Stimulated activated CD8-positive, alpha-beta memory T cell treated with anti-CD3 and anti-CD28 coated beads, Interleukin-7, amount 100 ng/mL, for 4 hours (primary cell): ENCODE measurements around the gene ROBO2.

ENCODE experiments used
- DNase-seq, 2 donors: peaks; one replicate each; pipeline ENCODE4 v3.0.0-alpha.2; 2020; ENCODE audit warnings: low read depth in 2 of 2

ROBO2 gene

DNA sequence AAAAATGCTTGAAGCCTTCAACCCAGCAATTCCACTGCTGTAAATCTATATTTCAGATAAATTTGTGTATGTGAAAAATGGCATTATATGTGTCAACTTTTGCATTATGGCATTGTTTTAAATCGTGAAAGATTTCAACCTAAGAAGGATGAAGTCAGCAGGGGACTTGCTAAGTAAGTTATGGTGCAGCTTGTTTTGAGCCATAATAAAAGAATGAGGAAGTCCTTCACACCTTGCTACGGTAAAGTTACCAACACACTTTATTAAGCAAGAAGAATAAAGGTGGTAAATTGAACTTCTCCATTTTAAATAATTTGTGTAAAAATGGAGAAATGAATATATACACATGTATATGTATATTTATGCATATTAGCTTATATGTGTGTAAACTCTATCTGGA is 371.4 kb downstream of the ROBO2 start:
- DNase-seq: no peak

DNA sequence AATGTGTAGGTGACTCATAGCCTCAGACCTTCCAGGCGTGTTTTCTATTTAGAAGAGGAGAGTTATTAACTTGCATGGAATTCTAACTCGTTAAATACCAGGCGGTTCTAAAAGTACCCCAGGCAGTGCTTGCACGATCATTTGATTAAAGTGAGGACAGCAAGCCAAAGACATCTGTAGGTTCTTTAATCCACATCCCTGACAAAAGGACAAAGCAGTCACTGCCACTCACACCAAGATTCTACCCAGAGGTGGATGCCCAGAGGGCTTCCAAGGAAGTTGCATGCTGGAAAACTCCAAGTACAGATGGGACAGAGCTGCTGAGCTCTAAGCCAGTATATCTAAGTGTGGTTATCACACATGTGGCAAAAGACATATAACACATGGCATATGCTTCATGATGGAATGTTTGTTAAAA is 372.1 kb downstream of the ROBO2 start:
- DNase-seq: no peak

DNA sequence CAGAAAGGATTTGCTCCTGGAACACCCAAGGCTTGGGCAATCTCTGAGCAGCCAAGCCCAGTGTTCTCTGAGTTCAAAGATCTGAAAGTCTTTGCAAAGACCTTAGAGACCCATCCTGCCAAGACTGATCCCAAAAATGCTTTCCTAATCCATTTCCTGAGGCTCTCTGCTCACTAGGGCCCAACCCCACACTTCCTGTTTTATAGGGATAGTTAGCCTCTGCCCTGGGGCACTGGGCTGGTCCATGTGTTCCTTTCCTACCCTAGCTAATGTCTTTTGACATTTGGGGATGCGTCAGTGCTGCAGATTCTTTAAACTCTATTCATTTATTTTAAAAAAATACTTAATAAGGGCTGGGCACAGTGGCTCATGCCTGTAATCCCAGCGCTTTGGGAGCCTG is 372.7 kb downstream of the ROBO2 start:
- no peak for DNase-seq

DNA sequence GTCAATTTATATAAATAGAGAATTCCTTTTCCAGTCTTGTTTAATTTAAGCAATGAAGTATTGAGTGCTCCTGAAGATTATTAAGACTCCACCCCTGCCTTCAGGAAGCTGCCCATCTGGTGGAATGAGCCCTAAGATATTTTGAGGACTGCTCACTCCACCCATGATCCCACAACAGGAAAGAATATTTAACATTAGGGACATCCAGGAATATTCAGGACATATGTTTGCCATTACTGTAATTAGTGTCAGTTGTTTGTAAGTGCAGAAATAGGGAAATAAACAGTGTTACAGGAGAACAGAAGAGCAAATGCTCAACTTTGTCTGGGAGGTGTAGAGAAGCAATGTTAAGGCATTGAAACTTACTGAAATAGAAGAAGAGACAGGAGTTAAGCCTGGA is 375.0 kb downstream of the ROBO2 start:
- no peak for DNase-seq

DNA sequence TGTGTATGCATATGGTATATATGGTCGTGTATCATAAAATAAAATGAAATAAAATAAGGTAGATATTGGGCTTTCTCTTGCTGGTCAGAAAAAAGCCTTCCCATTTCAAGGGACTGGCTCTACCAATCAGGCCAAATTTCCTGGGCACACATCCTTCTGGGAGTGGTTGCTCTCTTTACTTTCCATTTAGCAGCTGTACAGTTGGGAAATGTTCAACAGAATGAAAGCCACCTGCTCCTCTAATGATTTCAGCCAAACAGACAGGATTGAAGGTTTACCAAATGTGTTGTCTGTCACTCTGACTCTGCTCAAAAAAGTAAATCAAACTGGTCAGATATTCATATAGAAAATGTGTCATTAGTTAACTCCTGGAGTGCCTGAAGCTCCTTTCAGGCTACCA is 380.4 kb downstream of the ROBO2 start:
- no peak for DNase-seq

DNA sequence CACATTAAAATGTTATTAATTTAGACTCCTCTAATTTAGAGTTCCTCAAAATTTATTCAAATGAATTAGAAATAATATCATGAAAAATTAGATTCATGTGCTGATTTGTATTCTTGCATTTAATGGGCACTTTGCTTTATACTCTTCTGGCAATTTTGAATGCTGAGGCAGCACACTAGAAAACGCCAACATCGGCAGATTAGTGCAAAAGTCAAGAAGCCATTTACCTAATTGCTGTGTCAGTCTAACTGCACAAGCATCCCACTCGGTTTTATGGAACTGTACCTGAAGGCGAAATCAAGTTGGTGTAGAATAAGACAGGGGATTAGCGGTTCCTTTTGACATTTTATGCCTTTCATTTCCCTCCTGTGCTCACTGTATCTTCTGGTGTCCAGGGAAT is 382.0 kb downstream of the ROBO2 start:
- DNase-seq: no peak

DNA sequence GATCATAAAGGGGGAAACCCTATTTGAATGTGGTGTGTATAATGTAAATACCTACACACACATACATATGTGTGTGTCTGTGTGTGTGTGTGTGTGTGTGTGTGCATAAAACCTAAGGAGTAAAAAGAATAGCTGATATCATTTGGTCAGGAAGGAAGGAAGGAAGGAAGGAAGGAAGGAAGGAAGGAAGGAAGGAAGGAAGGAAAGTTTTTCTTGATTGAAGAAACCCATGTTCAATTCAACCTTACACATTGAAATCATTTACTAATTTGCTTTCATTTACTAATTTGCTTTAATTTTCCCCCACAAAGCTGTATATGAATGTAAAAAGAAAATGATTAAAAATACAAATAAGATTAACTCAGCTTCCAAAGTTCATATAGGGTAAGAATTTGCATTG is 386.6 kb downstream of the ROBO2 start:
- no peak for DNase-seq

DNA sequence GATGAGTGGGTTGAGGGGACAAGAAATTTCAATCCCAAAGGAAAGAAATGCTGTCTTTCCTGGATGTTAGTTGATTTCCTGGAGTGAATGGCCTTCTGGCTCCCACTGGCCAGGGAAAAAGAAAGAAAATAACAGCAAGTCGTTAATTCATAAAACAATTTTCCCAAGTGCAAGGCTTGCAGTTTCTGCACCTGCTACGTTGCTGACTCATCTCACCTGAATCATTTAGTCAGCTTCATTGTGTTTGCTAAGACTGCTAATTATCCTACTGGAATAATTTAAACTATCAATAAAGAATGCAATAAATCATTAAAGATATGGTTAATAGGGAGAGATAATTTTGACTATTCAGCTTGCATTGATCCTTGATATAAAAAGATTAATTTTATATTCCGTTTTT is 387.6 kb downstream of the ROBO2 start:
- no peak for DNase-seq

DNA sequence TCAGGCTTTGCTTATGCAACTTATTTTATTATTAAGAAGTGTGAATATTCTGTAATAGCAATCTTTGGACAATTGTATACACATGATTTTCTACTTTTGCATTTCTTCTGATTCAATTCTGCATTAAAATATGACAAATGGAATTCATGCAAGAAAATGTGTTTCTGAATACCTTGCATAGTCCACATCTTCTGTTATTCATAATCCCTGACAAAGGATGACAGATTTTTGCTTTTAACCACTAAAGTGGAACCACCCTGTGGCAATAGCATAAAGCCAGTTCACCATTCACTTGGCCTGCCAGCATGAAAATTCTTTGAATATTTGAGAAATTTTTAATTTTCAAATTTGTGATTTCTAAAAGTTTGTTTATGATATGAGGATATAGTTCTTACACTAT is 397.0 kb downstream of the ROBO2 start:
- no peak for DNase-seq

DNA sequence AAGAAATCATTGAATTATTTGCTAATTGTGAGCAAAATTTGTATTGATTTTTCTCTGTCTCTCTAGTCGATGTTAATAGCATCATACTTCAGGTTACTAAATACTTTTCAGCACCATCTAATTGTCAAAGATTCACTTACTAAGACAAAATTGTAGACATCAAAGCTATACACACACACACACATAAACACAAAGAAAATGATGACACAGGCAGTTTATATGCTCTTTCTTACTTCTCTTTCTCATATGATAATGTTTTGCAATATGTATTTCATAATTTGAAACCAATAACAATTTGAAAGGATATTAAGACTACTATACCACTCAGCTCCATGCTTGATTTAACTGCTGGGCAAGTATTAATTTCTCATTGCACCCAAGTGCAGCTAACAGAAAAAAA is 406.2 kb downstream of the ROBO2 start:
- DNase-seq: no peak

DNA sequence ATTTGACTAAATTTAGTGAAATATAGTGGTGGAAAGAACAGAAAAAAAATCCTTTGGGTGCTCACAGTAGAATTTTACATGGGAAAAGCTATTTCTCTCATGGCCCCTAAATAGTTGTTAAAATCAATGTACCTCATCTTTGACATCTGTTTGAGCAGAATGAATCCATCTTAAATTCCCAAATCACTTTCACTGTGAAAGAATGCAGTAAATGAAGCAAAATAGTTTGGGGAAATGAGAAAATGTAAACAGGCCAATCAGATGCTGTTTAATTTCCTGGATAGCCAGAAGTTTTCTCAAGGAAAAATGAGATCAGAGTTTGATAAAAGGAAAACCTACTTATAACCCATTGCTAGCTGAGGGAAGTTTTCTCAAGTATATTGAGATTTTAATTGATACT is 406.9 kb downstream of the ROBO2 start:
- DNase-seq: no peak

DNA sequence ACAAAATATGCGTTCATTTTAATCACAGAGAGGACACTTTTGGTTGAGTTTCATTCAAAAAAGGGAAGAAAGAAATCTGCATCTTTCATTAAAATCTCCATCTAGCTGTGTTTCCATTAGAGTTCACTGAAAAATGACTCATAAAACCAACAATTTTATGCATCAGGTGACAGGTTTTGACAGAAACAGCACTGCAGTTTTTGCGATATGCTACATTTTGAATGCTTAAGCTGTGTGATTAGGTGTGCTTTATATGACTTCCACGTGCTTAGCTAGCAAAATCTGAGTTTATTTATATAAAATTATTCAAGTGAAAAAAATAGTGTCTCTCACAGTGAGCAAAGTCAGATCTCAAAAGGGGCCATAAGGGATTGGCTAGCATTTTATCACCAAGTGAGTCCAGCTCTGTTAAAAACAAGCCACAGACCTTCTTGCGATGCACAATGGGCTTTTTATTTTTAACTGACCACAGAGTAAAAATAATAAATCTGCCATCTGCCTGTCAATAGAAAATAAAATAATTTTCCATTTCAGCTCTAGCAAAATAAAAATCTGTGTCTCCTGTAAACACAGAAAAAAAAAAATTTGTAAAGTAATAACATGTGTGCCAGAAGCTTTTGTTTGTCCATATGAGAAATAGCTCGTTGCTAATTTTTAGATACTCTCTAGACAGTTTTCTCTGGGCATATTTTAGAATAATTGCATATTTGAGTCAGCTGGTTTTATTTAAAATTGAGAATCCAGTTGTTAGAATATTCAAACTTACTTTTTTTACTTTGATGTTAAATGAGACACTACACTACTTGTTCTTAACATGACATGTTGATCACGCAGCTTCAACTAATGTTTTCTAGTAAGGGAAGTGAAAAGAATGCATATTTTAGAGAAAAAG is 409.8 kb downstream of the ROBO2 start:
- DNase-seq: no peak

DNA sequence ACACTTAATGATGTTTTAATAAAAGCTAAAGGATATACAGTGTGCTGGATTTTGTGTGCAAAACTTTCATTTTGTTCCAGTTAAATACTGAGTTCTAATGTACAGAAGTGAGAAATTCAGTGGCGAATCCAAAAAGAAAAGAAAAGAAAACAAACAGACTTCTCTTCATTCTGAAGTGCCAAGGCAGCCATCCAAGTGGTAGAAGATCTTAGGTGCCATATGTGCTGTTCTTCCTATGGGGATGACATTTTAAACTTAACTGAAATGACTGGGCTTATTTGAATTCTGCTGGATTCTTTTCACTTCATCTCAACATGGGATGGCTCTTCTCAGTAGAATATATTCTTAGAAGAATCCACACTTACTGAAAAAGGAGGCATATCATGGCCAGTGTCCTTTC is 416.5 kb downstream of the ROBO2 start:
- DNase-seq: no peak

DNA sequence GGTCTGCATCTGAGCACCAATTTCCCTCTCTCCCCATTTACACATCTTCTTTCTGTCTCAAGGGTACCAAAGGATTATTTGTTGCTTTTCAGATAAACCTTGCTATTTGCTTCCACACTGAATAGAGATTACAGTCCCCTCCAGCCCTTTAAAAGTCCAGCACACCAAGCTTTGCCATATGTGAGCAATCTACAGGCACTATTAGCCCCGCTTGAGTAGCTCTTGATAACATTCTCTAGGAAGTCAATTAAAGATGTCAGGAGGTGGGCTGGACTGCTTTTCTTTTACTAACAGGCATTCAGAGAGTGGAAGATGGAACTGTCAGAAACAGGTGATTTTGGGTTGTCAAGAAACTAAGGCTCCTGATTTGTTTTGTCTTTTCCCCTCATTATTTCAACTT is 417.0 kb downstream of the ROBO2 start:
- DNase-seq: no peak

DNA sequence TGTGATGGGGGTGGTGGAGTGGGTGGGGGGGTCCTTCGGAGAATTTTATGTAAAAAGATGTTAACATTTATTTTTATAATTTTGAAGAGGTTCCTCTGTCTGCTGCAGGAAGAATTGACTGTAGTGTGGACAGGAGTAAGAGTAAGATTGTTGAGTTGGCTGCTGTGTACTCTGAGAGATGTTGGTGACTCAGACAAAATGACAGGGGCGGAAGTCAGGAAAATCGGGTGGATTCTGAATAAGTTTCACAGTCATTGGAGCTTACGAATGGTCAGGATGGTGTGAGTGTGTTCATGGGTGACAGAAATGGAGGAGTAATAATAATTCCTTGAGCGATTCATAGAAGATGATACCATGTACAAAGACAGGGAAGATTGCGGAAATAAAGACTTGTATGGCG is 420.0 kb downstream of the ROBO2 start:
- no peak for DNase-seq

DNA sequence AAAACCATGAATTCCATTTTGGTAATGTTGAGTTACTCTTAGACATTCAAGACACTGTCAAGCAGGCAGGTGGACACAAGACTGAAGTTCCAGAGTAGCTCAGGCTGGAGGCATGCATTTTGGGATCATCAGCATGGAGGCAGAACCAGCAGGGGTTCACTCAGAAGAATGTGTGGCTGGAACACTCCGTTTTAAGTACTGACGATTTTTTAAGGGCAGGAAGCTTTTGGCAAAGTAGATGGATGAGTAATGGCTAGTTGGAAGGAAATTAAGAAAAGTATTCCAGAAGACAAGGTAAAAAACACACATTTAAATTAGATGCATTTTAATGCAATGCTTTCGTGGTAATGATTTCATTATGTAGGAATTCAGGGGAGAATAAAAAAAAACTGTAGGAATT is 420.4 kb downstream of the ROBO2 start:
- DNase-seq: no peak

DNA sequence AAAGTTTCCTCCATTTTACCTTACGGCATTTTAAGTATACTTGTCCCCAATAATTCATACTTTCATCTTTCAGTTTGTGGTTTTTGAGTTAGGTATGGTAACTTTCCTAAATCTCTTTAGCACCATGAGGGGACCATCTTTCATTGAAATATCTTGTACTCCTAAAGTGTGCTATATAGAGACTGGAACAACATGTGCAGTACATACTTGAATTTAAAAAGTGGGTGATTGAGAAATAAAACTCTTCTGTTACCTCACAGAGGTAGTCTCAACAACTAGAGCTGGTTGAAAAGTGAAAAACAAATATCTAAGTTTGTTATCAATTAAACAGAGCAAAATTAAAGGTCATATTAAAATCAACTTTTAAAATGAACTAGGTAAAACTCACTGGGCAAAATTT is 423.1 kb downstream of the ROBO2 start:
- no peak for DNase-seq

DNA sequence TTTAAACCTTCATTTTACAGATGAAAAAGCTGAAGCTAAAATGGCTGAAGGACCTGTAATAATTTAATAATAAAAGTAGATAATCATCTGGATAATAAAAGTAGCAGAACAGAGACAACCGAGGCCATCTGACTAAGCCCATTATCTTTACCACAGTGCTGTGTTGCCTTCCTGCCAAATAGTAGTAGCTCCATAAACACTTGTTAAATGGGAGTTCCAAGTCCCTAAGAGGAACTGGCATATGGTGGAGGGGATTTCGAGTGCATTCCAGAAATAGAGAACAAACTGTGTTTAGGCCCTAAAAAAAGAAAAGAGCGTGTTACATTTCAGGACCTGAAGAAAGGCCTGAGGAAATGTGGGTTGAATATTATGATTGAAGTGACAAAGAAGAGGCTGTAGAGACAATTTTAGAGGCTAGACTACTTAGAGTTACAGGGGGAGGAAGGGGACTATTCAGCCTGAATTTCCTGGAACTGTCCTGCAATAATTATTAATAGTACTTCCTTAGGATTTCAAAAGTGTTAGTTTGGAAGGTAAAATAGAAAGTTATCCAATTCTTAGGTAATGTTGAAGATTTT is 424.3 kb downstream of the ROBO2 start:
- no peak for DNase-seq

DNA sequence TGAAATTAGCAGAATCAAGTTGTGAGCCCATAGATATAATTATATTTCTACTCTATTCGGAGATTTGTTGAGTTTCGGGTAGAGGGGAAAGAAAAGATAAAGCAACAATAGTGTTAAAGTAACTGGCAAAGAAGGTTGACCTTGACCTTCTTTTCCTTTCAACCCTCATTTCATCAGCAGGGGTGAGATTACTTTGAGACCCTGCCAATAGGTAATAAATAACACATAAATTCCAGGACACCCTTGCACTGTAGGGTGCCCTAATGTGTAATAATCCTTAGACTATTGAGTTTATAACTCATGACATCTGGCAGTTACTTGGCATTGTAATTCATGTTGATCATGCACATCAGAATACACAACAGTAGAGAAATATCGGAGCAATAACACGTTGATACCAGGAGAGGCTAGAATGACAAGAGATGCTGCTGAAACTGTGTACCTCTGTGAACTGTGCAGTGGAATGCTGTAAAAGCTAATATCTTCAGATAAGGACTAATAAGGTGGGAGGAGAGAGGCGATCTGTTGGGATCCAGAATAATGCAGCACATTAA is 426.7 kb downstream of the ROBO2 start:
- DNase-seq: no peak

DNA sequence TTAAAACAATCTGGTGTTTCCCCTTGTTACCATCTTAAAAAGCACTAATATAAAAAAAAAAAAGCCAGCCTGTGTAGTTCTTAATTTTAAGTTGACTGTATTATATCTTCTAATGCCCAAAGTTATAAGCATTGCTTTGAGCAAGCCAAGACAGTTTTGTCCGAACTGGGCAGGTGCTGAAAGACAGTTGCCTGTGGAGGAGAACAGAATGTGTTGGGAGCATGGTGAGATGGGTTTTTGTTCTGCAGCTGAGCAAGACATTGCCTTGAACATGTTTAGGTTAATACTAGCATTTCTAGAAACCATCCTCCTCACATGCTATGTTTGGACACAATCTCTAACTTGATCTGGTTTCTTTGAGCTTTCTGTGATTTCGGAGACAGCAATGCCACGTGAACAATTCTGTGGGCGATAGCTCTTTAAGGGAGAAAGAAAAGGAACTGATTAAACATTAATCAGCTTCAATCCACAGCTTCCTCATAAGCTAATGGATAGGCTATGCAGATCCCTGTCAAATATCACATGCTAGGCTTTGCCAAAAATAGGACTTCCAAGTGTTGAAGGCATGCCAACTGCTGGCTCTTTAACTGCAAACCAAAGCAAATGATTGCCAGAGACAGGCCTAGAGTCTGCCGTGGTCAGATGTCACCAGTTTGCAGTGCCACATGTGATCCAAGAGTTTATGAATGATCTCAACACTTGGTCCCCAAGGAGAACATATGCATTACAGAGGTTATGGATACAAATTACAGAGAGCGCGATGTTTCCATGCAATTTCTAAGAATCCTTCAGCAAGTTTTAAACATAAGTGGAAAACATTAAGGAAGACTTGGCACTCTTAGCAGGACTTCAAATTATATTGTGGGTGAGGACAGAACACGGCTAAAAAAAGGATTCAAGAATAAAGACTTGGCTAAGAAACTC is 428.1 kb downstream of the ROBO2 start:
- DNase-seq: no peak

DNA sequence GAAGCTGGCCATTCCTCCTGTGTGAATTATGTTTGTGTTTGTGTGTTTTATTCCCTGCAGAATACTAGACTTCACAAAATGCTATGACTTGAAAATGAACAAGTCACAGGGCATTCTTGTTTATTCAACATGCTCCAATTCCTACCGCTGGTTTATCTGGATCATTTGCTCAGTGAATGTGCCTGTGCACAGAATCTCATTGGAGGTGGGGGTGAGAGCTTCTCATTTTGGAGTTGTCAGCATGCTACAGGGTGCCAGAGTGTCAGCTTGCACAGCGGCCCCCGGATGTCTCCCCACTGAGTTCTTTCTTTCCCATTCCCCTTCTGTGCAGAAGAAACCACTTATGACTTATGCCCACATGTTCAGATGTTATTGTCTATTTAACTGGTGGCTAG is 428.7 kb downstream of the ROBO2 start:
- DNase-seq: no peak

DNA sequence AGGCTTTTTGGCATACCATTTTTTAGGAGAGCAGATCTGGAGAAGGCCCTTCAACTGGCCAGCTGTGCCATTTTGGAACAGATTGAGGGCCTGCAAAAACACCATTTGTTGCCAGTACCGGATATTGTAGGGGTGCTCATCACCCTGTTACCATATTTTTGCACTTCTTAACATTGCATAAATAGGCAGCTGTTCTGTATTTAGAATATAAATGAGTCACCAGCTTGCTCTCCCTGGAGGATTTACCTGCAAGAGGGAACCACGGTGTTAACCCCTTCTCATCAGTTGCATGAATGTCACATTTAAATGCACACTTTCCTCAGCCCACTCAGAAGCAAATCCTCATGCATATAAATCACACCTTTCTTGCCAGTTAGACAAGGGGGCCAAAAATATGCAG is 435.6 kb downstream of the ROBO2 start:
- no peak for DNase-seq
